B cell (primary cell): Measurements from ENCODE around the gene ANLN. TPM values are rescaled to one million over a fixed set of nuclear protein-coding genes. Genes with fewer than 3 reads are reported as not detected.

ENCODE experiments used
- ATAC-seq: fragments of 200-7000 bp; cut with Tn5 transposase; one replicate; pipeline ENCODE4 v1.10.0; 2021; ENCODE audit warnings: low read depth, mild to moderate bottlenecking, moderate number of reproducible peaks, moderate library complexity
- CTCF ChIA-PET: fragments of 350-600 bp; sonication (Branson Sonifier 250); formaldehyde crosslinking; loops from one replicate; lab custom pipeline; 2021; ENCODE audit warnings: antibody characterized with exemption, inconsistent platforms; lab: Charles Lee
- POLR2A ChIA-PET: fragments of 350-600 bp; sonication (Branson Sonifier 250); formaldehyde crosslinking; loops from one replicate; lab custom pipeline; 2021; ENCODE audit warnings: antibody characterized with exemption; lab: Charles Lee
- DNase-seq: peaks from one replicate; pipeline ENCODE4 v3.0.0; 2013
- H2AFZ ChIP-seq: 2 replicates; pipeline ENCODE4 v1.6.1; 2012; ENCODE audit warnings: mild to moderate bottlenecking, low read depth, low read length; ENCODE audit not compliant: insufficient read depth, poor library complexity, severe bottlenecking
- H3K27ac ChIP-seq, 2 donors: 1 replicate in 1 of 2; 2 replicates in 1 of 2; pipeline ENCODE4 v1.5.1; 2012 to 2013; ENCODE audit warnings: low read length in 2 of 2, mild to moderate bottlenecking in 2 of 2, moderate library complexity in 1 of 2
- H3K27me3 ChIP-seq, 4 experiments: fragments of 200-600 bp in 1 of 4; sonication (generic) in 1 of 4; replicated peaks in 1 of 4; 1 replicate in 2 of 4; 2 replicates in 2 of 4; pipeline versions ENCODE4 v1.6.1 to v1.7.0; 2013 to 2016; ENCODE audit warnings: low read length in 3 of 4, mild to moderate bottlenecking in 2 of 4, mixed read lengths in 1 of 4, moderate library complexity in 1 of 4; ENCODE audit not compliant: insufficient read depth in 4 of 4, control insufficient read depth in 3 of 4; ENCODE audit errors: control extremely low read depth in 1 of 4
- H3K36me3 ChIP-seq, 2 experiments: replicated peaks in 1 of 2; 1 replicate in 1 of 2; 2 replicates in 1 of 2; pipeline versions ENCODE4 v1.6.1 to v1.7.1; 2013; ENCODE audit warnings: low read length in 1 of 2; ENCODE audit not compliant: insufficient read depth in 2 of 2, control insufficient read depth in 1 of 2; ENCODE audit errors: control extremely low read depth in 1 of 2, extremely low read depth in 1 of 2
- H3K4me1 ChIP-seq, 2 donors: fragments of 200-600 bp in 1 of 2; sonication (generic) in 1 of 2; 1 replicate in 1 of 2; 2 replicates in 1 of 2; pipeline versions ENCODE4 v1.5.1 to v1.6.1; 2013 to 2017; ENCODE audit warnings: low read length in 2 of 2; ENCODE audit not compliant: control insufficient read depth in 2 of 2, insufficient read depth in 2 of 2
- H3K4me2 ChIP-seq: replicated peaks from 2 replicates; pipeline ENCODE3; 2012; ENCODE audit warnings: mild to moderate bottlenecking, low read depth, low read length; ENCODE audit not compliant: poor library complexity, severe bottlenecking
- H3K4me3 ChIP-seq, 5 experiments: fragments of 200-600 bp in 1 of 5; sonication (generic) in 1 of 5; 1 replicate in 3 of 5; 2 replicates in 2 of 5; pipeline versions ENCODE4 v1.5.1 to v1.7.0; 2011 to 2016; ENCODE audit warnings: low read length in 4 of 5, mild to moderate bottlenecking in 4 of 5, low read depth in 2 of 5, control low read depth in 1 of 5, moderate library complexity in 1 of 5; ENCODE audit not compliant: insufficient read depth in 1 of 5; ENCODE audit errors: control extremely low read depth in 1 of 5, extremely low read depth in 1 of 5
- H3K79me2 ChIP-seq: fragments of 200-600 bp; sonication (generic); one replicate; pipeline ENCODE4 v1.6.0; 2016; ENCODE audit warnings: low read length; ENCODE audit not compliant: control insufficient read depth, insufficient read depth
- H3K9ac ChIP-seq: fragments of 200-600 bp; sonication (generic); 2 replicates; pipeline ENCODE4 v1.6.1; 2017; ENCODE audit warnings: mild to moderate bottlenecking, low read length, moderate library complexity
- H3K9me3 ChIP-seq, 3 donors: one replicate each; pipeline versions ENCODE4 v1.6.1 to v1.7.1; 2013; ENCODE audit warnings: low read length in 2 of 3; ENCODE audit not compliant: control insufficient read depth in 2 of 3, insufficient read depth in 1 of 3; ENCODE audit errors: control extremely low read depth in 1 of 3
- H4K20me1 ChIP-seq: 2 replicates; pipeline ENCODE4 v1.6.0; 2012; ENCODE audit warnings: mild to moderate bottlenecking, low read length; ENCODE audit not compliant: insufficient read depth, control insufficient read depth, poor library complexity, severe bottlenecking
- H3K27ac Mint-ChIP-seq: one replicate; pipeline ENCODE4 v1.8.0; 2021; ENCODE audit warnings: mixed read lengths
- H3K27me3 Mint-ChIP-seq: one replicate; pipeline ENCODE4 v1.8.0; 2021; ENCODE audit warnings: mixed read lengths
- H3K4me1 Mint-ChIP-seq: one replicate; pipeline ENCODE4 v1.8.0; 2021; ENCODE audit warnings: mixed read lengths
- H3K4me3 Mint-ChIP-seq: one replicate; pipeline ENCODE4 v1.8.0; 2021; ENCODE audit warnings: mixed read lengths
- H3K9me3 Mint-ChIP-seq: one replicate; pipeline ENCODE4 v1.8.0; 2022; ENCODE audit warnings: mixed read lengths; ENCODE audit not compliant: insufficient read depth
- EZH2 ChIP-seq: IDR thresholded peaks from 2 replicates; pipeline ENCODE4 v1.6.1; 2012; ENCODE audit warnings: borderline replicate concordance, low read depth, mild to moderate bottlenecking, moderate library complexity, low read length; ENCODE audit not compliant: insufficient read depth, poor library complexity, severe bottlenecking
- WGBS: methylation state at CpG from one replicate; pipeline ENCODE4 v1.1.5; 2013; ENCODE audit warnings: missing lambda C conversion rate; ENCODE audit not compliant: insufficient coverage; 5-methylcytosine and 5-hydroxymethylcytosine counted together
- intact Hi-C: fragments of 100-400 bp; cut with micrococcal nuclease; formaldehyde crosslinking; loops from one replicate; pipeline ENCODE4 v1.10.0; 2022
- polyA plus RNA-seq: library from polyadenylated mRNA; depleted of rRNA; stranded (reverse); fragments of >200 nt; gene quantifications from 2 replicates; pipeline ENCODE4 v1.2.3, GENCODE V29; 2012
- total RNA-seq, 2 donors: library from RNA; stranded (reverse); fragments of 120-200 nt in 1 of 2; gene quantifications; 1 replicate in 1 of 2; 2 replicates in 1 of 2; pipeline versions ENCODE4 v1.2.3 to v1.2.4, GENCODE V29; 2013 to 2022
- TF ChIP-seq, protein P1 (sequence below): fragments of 200-600 bp; IDR thresholded peaks from one replicate; pipeline ENCODE4 v1.8.0; 2022; ENCODE audit warnings: antibody characterized with exemption, mild to moderate bottlenecking

The ANLN gene
- total and polyA plus RNA-seq, 2 donors (not counting 1 experiment from before 2014, with no cell fraction given): 0.19 to 0.32 TPM

GRCh38 chr7:36368496-36368895 lies 21.2 kb upstream of the ANLN start:
- no peak overlapping the region for H3K4me3 ChIP-seq
- Mint-ChIP-seq H3K4me1 (peaks cover 8% of the 10 kb centered on the region), H3K27me3 (peaks cover 16% of the 10 kb centered on the region), H3K4me3 (peak overlapping the region; percentile 73), H3K27ac (no peak overlapping the region), H3K9me3 (no peaks in the 10 kb centered on the region)
- no peak overlapping the region for H3K9ac ChIP-seq
- no peak overlapping the region for H2AFZ ChIP-seq
- peaks cover 0 to 2% (median 1%) of the 10 kb centered on the region in 4 experiments for H3K27me3 ChIP-seq
- H3K36me3 ChIP-seq: no peaks in the 10 kb centered on the region
- intact Hi-C loops: loop anchor here (5.0 to 10.0 kb wide), 2 partner anchors 566 to 674 kb away; partner anchors contain the start of genes HERPUD2 and SEPTIN7
- CTCF ChIA-PET: no interaction called here
- no peak overlapping the region for H3K4me2 ChIP-seq
- TF ChIP-seq, protein P1, sequence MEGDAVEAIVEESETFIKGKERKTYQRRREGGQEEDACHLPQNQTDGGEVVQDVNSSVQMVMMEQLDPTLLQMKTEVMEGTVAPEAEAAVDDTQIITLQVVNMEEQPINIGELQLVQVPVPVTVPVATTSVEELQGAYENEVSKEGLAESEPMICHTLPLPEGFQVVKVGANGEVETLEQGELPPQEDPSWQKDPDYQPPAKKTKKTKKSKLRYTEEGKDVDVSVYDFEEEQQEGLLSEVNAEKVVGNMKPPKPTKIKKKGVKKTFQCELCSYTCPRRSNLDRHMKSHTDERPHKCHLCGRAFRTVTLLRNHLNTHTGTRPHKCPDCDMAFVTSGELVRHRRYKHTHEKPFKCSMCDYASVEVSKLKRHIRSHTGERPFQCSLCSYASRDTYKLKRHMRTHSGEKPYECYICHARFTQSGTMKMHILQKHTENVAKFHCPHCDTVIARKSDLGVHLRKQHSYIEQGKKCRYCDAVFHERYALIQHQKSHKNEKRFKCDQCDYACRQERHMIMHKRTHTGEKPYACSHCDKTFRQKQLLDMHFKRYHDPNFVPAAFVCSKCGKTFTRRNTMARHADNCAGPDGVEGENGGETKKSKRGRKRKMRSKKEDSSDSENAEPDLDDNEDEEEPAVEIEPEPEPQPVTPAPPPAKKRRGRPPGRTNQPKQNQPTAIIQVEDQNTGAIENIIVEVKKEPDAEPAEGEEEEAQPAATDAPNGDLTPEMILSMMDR: no peak
- TF ChIP-seq EZH2: no peak
- H4K20me1 ChIP-seq: no peaks in the 10 kb centered on the region
- POLR2A ChIA-PET: no interaction called here
- 89% methylated on average over 3 of the region's 3 CpGs for WGBS
- peaks cover 3 to 8% of the 10 kb centered on the region in 2 donors for H3K4me1 ChIP-seq
- no peaks in the 10 kb centered on the region for H3K79me2 ChIP-seq
- no peak overlapping the region for H3K27ac ChIP-seq
- DNase-seq: no peak
- no peak for ATAC-seq
- H3K9me3 ChIP-seq: no peaks in the 10 kb centered on the region

DNA sequence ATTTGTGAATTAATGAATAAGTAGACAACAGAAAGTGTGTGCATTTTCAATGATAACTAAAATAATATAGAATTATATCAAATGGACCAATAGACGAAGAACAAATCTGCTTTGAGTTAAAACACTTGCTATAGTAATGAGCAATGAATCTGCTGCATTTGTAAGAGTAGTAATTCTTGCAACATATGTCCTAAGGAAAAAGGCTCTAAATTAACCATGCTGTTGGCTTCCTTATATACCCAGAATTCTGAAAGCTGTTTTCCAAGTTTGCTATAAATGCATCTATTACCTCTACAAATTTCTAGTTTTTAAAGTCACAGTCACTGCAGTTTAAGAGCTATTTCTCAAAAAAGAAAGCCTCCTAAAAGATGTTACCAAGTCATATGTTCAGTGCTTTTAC lies 20.5 kb upstream of the ANLN start:
- POLR2A ChIA-PET: no interaction called here
- DNase-seq: no peak
- Histone ChIP-seq H3K4me2 (no peak overlapping the region), H3K79me2 (no peaks in the 10 kb centered on the region), H4K20me1 (no peaks in the 10 kb centered on the region), H3K27ac (no peak overlapping the region), H3K9me3 (no peaks in the 10 kb centered on the region), H2AFZ (no peak overlapping the region), H3K4me3 (no peak overlapping the region), H3K36me3 (no peaks in the 10 kb centered on the region), H3K9ac (no peak overlapping the region), H3K27me3 (peaks cover 0 to 2% (median 1%) of the 10 kb centered on the region in 4 experiments), H3K4me1 (peaks cover 3 to 8% of the 10 kb centered on the region in 2 donors)
- Mint-ChIP-seq H3K4me1 (peaks cover 8% of the 10 kb centered on the region), H3K4me3 (no peak overlapping the region), H3K27ac (no peak overlapping the region), H3K27me3 (peaks cover 16% of the 10 kb centered on the region), H3K9me3 (no peaks in the 10 kb centered on the region)
- no peak for TF ChIP-seq EZH2
- TF ChIP-seq, protein P1: no peak
- CTCF ChIA-PET: no interaction called here
- no peak for ATAC-seq
- intact Hi-C loops: loop anchor here (5.0 to 10.0 kb wide), 2 partner anchors 567 to 674 kb away; partner anchors contain the start of genes HERPUD2 and SEPTIN7
- WGBS: no CpG with 5 or more reads among the region's 1 CpG
